Vagina (tissue), 2 donors: ENCODE data around the gene C17orf50. TPM values are rescaled to one million over a fixed set of nuclear protein-coding genes. Genes with fewer than 3 reads are reported as not detected.

ENCODE experiments used
- DNase-seq, 2 donors: peaks; one replicate each; pipeline ENCODE4 v3.0.0-alpha.2; 2017; ENCODE audit errors: extremely low spot score in 2 of 2
- H3K27ac ChIP-seq: fragments of 200-600 bp; sonication (generic); one replicate; pipeline ENCODE4 v1.5.1; 2019
- H3K27me3 ChIP-seq: fragments of 200-600 bp; sonication (generic); one replicate; pipeline ENCODE4 v1.5.1; 2019
- H3K36me3 ChIP-seq, 2 donors: fragments of 200-600 bp; sonication (generic); one replicate each; pipeline ENCODE4 v1.5.1; 2017 to 2019
- H3K4me1 ChIP-seq: fragments of 200-600 bp; sonication (generic); one replicate; pipeline ENCODE4 v1.5.1; 2019
- H3K4me3 ChIP-seq, 2 donors: fragments of 200-600 bp; sonication (generic); 1 replicate in 1 of 2; 2 replicates in 1 of 2; pipeline ENCODE4 v1.5.1; 2016 to 2019
- H3K9me3 ChIP-seq: fragments of 200-600 bp; sonication (generic); one replicate; pipeline ENCODE4 v1.5.1; 2019
- CTCF ChIP-seq, 3 experiments: fragments of 450-650 bp in 2 of 3; fragments of 200-600 bp in 1 of 3; sonication (generic) in 1 of 3; IDR thresholded peaks; one replicate each; pipeline ENCODE4 v1.5.1; 2017 to 2019; ENCODE audit warnings: antibody characterized with exemption in 3 of 3, mild to moderate bottlenecking in 2 of 3, moderate library complexity in 2 of 3
- POLR2A ChIP-seq, 2 donors: fragments of 450-650 bp; IDR thresholded peaks; one replicate each; pipeline ENCODE4 v1.6.1; 2017; ENCODE audit warnings: antibody characterized with exemption in 2 of 2, mild to moderate bottlenecking in 2 of 2, moderate library complexity in 2 of 2
- POLR2AphosphoS5 ChIP-seq, 2 donors: sonication (generic); formaldehyde crosslinking; IDR thresholded peaks; one replicate each; pipeline ENCODE4 v1.9.0; 2017; ENCODE audit warnings: antibody characterized with exemption in 2 of 2, mild to moderate bottlenecking in 2 of 2, low read depth in 1 of 2; ENCODE audit not compliant: insufficient read depth in 1 of 2
- intact Hi-C: fragments of 100-400 bp; cut with DNase I; formaldehyde crosslinking; loops from one replicate; pipeline ENCODE4 v1.15.1; 2023
- total RNA-seq: library from RNA; depleted of rRNA; stranded (reverse); fragments of >200 nt; gene quantifications from one replicate; pipeline ENCODE4 v1.2.3, GENCODE V29; 2016

The C17orf50 gene
- total RNA-seq, 1 donor from 2014 or later, result not detected

DNA sequence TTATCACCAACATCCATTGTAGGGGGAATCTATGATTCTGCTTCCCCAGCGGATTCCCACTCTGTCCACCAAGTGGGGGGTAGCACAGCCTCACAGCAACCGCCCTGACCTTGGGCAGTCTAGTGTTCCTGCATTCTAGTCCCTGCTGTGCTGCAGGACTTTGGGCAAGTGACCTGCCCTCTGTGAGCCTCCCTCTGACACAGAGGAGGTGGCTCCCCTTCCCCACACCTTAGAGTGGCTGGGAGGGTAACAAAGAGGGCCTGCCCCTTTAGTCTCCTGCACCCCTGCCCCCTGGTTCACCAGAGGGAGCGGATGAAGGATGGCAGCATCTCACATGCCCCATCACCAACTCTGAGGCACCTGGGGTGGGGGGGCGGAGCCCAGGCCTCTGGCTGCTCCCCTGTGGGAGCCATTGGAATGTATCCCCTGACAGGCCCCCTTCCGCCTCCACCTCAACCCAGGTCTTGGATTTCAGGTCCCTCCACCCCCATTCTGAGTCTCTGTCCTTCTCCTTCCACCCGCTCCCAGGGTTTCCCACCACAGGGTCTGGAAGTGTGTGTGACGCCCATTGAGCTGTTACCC is 17.7 kb upstream of the C17orf50 start:
- intact Hi-C loops, result loop anchor here (5.0 kb wide), 2 partner anchors 41 to 121 kb away; no protein-coding TSS in a partner anchor
- Histone ChIP-seq H3K4me3 (no peak overlapping the region), H3K36me3 (no peaks in the 10 kb centered on the region), H3K9me3 (no peaks in the 10 kb centered on the region), H3K4me1 (peaks cover 10% of the 10 kb centered on the region), H3K27me3 (peaks cover 16% of the 10 kb centered on the region), H3K27ac (no peak overlapping the region)
- no peak for DNase-seq
- TF ChIP-seq POLR2AphosphoS5 (IDR thresholded peaks at IDR 0.05; ENCODE audit: insufficient read depth in 1 of 2, low read depth in 1 of 2) (no peak), CTCF (IDR thresholded peaks at IDR 0.05) (no peak), POLR2A (IDR thresholded peaks at IDR 0.05) (no peak)

- H3K9me3 ChIP-seq, result no peaks in the 10 kb centered on the region
- TF ChIP-seq CTCF (IDR thresholded peaks at IDR 0.05) (no peak), POLR2AphosphoS5 (IDR thresholded peaks at IDR 0.05; ENCODE audit: insufficient read depth in 1 of 2, low read depth in 1 of 2) (no peak), POLR2A (IDR thresholded peaks at IDR 0.05) (no peak)
- peaks cover 16% of the 10 kb centered on the region for H3K27me3 ChIP-seq
- H3K4me3 ChIP-seq, result no peak overlapping the region
- H3K36me3 ChIP-seq, result no peaks in the 10 kb centered on the region
- intact Hi-C loops, result loop anchor here (5.0 kb wide), 2 partner anchors 41 to 121 kb away; no protein-coding TSS in a partner anchor
- no peak for DNase-seq
- H3K27ac ChIP-seq, result no peak overlapping the region
- H3K4me1 ChIP-seq, result peaks cover 10% of the 10 kb centered on the region
Measured at GRCh38 chr17:35743626-35744328, 16.9 kb upstream of the C17orf50 start.

DNA sequence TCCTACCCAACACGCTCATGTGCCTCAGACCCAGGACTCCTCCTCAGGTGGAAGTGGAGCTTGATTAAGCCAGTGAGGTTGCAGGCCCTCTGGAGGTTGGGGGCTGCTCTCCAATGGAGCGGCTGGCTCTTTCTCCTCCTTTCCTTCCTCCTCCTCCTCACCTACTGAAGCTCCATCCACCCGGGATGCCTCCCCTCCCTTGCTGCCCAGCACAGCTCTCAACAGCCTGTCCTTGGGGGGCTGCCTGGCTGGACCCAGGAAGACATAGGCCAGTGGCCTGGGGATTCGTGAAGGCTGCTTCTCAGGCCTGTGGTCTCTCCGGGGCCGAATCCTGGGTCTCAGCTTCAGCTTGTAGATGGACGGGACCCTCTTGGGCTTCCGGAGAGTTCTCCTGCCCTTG is 15.9 kb upstream of the C17orf50 start:
- peaks cover 12% of the 10 kb centered on the region for H3K4me1 ChIP-seq
- TF ChIP-seq CTCF (IDR thresholded peaks at IDR 0.05) (no peak), POLR2A (IDR thresholded peaks at IDR 0.05) (no peak), POLR2AphosphoS5 (IDR thresholded peaks at IDR 0.05; ENCODE audit: insufficient read depth in 1 of 2, low read depth in 1 of 2) (no peak)
- no peak overlapping the region for H3K4me3 ChIP-seq
- H3K9me3 ChIP-seq, result no peaks in the 10 kb centered on the region
- no peak for DNase-seq
- H3K36me3 ChIP-seq, result no peaks in the 10 kb centered on the region
- intact Hi-C loops, result loop anchor here (5.0 kb wide), 3 partner anchors 43 to 133 kb away; no protein-coding TSS in a partner anchor
- no peak overlapping the region for H3K27ac ChIP-seq
- peaks cover 16% of the 10 kb centered on the region for H3K27me3 ChIP-seq

DNA sequence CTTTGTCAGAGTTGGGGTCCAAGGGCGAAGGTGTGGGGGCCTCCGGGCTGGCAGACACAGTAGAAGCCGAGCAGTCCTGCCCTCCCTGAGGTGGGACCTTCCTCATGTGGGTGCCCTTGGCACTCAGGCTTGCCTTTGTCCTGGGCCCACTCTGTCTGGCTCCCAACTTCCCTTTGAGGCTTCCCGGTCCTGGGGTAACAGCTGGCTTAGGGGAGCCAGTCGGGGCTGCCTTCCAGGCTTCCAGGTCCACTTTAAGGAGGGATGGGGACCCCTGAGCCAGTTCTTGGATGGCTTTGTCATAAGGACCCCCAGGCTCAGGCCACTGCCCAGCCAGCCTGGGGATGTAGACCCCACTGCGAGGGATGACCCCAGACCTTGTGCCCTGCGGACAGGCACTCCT is 15.4 kb upstream of the C17orf50 start:
- Histone ChIP-seq H3K4me3 (no peak overlapping the region), H3K27me3 (peaks cover 16% of the 10 kb centered on the region), H3K27ac (no peak overlapping the region), H3K36me3 (no peaks in the 10 kb centered on the region), H3K9me3 (no peaks in the 10 kb centered on the region), H3K4me1 (peaks cover 16% of the 10 kb centered on the region)
- DNase-seq, result no peak
- intact Hi-C loops, result loop anchor here (5.0 kb wide), 1 partner anchor 133 kb away; no protein-coding TSS in a partner anchor
- TF ChIP-seq POLR2AphosphoS5 (IDR thresholded peaks at IDR 0.05; ENCODE audit: insufficient read depth in 1 of 2, low read depth in 1 of 2) (no peak), CTCF (IDR thresholded peaks at IDR 0.05) (no peak), POLR2A (IDR thresholded peaks at IDR 0.05) (no peak)
